MM.1S (cell line): ENCODE data around the gene ZNF439.

Source experiments
- DNase-seq: peaks from one replicate; pipeline ENCODE4 v3.0.0-alpha.2; 2015
- H2AFZ ChIP-seq: fragments of 300-600 bp; sonication (generic); 2 replicates; pipeline ENCODE4 v1.6.0; 2016; ENCODE audit warnings: antibody characterized with exemption, low read length
- H3F3A ChIP-seq: fragments of 300-600 bp; sonication (generic); 2 replicates; pipeline ENCODE4 v1.6.1; 2016; ENCODE audit warnings: mild to moderate bottlenecking, antibody characterized with exemption, low read length, moderate library complexity, mixed read lengths; ENCODE audit not compliant: insufficient read depth
- H3K27ac ChIP-seq: fragments of 300-600 bp; sonication (generic); 2 replicates; pipeline ENCODE4 v1.5.1; 2016; ENCODE audit warnings: mild to moderate bottlenecking, low read length
- H3K27me3 ChIP-seq: fragments of 300-600 bp; sonication (generic); replicated peaks from 2 replicates; pipeline ENCODE4 v1.6.0; 2016; ENCODE audit warnings: low read length; ENCODE audit not compliant: insufficient read depth
- H3K36me3 ChIP-seq: fragments of 300-600 bp; sonication (generic); replicated peaks from 2 replicates; pipeline ENCODE4 v1.6.1; 2016; ENCODE audit warnings: mild to moderate bottlenecking, low read length, mixed read lengths; ENCODE audit not compliant: insufficient read depth
- H3K4me1 ChIP-seq: fragments of 300-600 bp; sonication (generic); 2 replicates; pipeline ENCODE4 v1.6.1; 2016; ENCODE audit warnings: low read length, mixed read lengths
- H3K4me2 ChIP-seq: fragments of 300-600 bp; sonication (generic); 2 replicates; pipeline ENCODE4 v1.6.0; 2016; ENCODE audit warnings: low read depth, low read length
- H3K4me3 ChIP-seq: fragments of 300-600 bp; sonication (generic); 2 replicates; pipeline ENCODE4 v1.5.1; 2016; ENCODE audit warnings: low read length, mixed read lengths
- H3K79me2 ChIP-seq: fragments of 300-600 bp; sonication (generic); 2 replicates; pipeline ENCODE4 v1.6.1; 2016; ENCODE audit warnings: mixed run types, low read length, mixed read lengths
- H3K9ac ChIP-seq: fragments of 300-600 bp; sonication (generic); 2 replicates; pipeline ENCODE4 v1.6.1; 2016; ENCODE audit warnings: low read length, mixed read lengths
- H3K9me2 ChIP-seq: fragments of 300-600 bp; sonication (generic); replicated peaks from 2 replicates; pipeline ENCODE4 v1.6.1; 2016; ENCODE audit warnings: mild to moderate bottlenecking, low read length, mixed read lengths; ENCODE audit not compliant: insufficient read depth
- H3K9me3 ChIP-seq: fragments of 300-600 bp; sonication (generic); replicated peaks from 2 replicates; pipeline ENCODE4 v1.6.1; 2016; ENCODE audit warnings: mild to moderate bottlenecking, low read length, mixed read lengths; ENCODE audit not compliant: insufficient read depth
- H4K20me1 ChIP-seq: fragments of 300-600 bp; sonication (generic); 2 replicates; pipeline ENCODE4 v1.6.1; 2016; ENCODE audit warnings: mild to moderate bottlenecking, low read length, moderate library complexity, mixed read lengths; ENCODE audit not compliant: insufficient read depth
- CTCF ChIP-seq: fragments of 300-600 bp; sonication (generic); IDR thresholded peaks from 2 replicates; pipeline ENCODE4 v1.5.1; 2016; ENCODE audit warnings: antibody characterized with exemption, low read length, mixed read lengths
- EZH2 ChIP-seq: fragments of 300-600 bp; sonication (generic); optimal IDR thresholded peaks from 2 replicates; pipeline ENCODE3; 2017; ENCODE audit warnings: low read depth, mild to moderate bottlenecking, antibody characterized with exemption, low read length, mixed read lengths
- EZH2phosphoT487 ChIP-seq: fragments of 300-600 bp; sonication (generic); IDR thresholded peaks from 2 replicates; pipeline ENCODE4 v1.6.1; 2018; ENCODE audit warnings: antibody characterized with exemption, low read length

Gene ZNF439

GRCh38 chr19:11813703-11814028, 34.9 kb upstream of the ZNF439 start:
- Histone ChIP-seq H3K36me3 (no peaks in the 10 kb centered on the region), H3K9ac (peak overlapping the region; percentile 75; the same call in 1 of the 2 replicates), H3K4me2 (peak overlapping the region; percentile 90), H3F3A (0 out of 2 replicates have a peak, but pooled peaks cover 3% of the 10 kb centered on the region), H2AFZ (peak overlapping the region; percentile 99), H3K4me3 (peak overlapping the region; percentile 98), H3K9me2 (no peaks in the 10 kb centered on the region), H3K27me3 (no peaks in the 10 kb centered on the region), H4K20me1 (no peaks in the 10 kb centered on the region), H3K79me2 (0 out of 2 replicates have a peak, but pooled peaks cover 5% of the 10 kb centered on the region), H3K27ac (no peak overlapping the region), H3K9me3 (no peaks in the 10 kb centered on the region), H3K4me1 (0 out of 2 replicates have a peak, but pooled peaks cover 3% of the 10 kb centered on the region)
- no peak for DNase-seq
- TF ChIP-seq EZH2 (no peak), CTCF (no peak), EZH2phosphoT487 (no peak)

- Histone ChIP-seq H3K9ac (peak within 1 kb of the TSS; percentile 75), H4K20me1 (no peaks in the 10 kb centered on the region), H3K36me3 (no peaks in the 10 kb centered on the region), H3K27me3 (no peaks in the 10 kb centered on the region), H2AFZ (peak within 1 kb of the TSS; percentile 99), H3K79me2 (0 out of 2 replicates have a peak, but pooled peaks cover 5% of the 10 kb centered on the region), H3K4me1 (0 out of 2 replicates have a peak, but pooled peaks cover 3% of the 10 kb centered on the region), H3F3A (0 out of 2 replicates have a peak, but pooled peaks cover 3% of the 10 kb centered on the region), H3K4me3 (peak within 1 kb of the TSS; percentile 98), H3K9me3 (no peaks in the 10 kb centered on the region), H3K9me2 (no peaks in the 10 kb centered on the region), H3K27ac (no peak within 1 kb of the TSS), H3K4me2 (peak within 1 kb of the TSS; percentile 90)
- TF ChIP-seq CTCF (no peak), EZH2phosphoT487 (no peak), EZH2 (no peak)
- DNase-seq: peak; percentile 93
Measured at GRCh38 chr19:11814029-11814699, 34.4 kb upstream of the ZNF439 start, which contains the start of gene ZNF440. Gene ZNF440, plus strand, starts transcription at chr19:11814273. Its CDS starts 175 bp downstream, at chr19:11814448.

- H3K27ac ChIP-seq: no peak overlapping the region
- TF ChIP-seq EZH2 (no peak), EZH2phosphoT487 (no peak), CTCF (no peak)
- peak overlapping the region; percentile 90 for H3K4me2 ChIP-seq
Measured at GRCh38 chr19:11814700-11815035, 33.9 kb upstream of the ZNF439 start.

More at GRCh38 chr19:11814700-11815035, 33.9 kb upstream of the ZNF439 start:
- Histone ChIP-seq H3K9me2 (no peaks in the 10 kb centered on the region), H3K4me1 (0 out of 2 replicates have a peak, but pooled peaks cover 3% of the 10 kb centered on the region), H3K36me3 (no peaks in the 10 kb centered on the region), H3K79me2 (0 out of 2 replicates have a peak, but pooled peaks cover 5% of the 10 kb centered on the region), H2AFZ (peak overlapping the region; percentile 99), H3K27me3 (no peaks in the 10 kb centered on the region), H3K9ac (peak overlapping the region; percentile 75), H4K20me1 (no peaks in the 10 kb centered on the region), H3K4me3 (peak overlapping the region; percentile 98), H3K9me3 (no peaks in the 10 kb centered on the region), H3F3A (0 out of 2 replicates have a peak, but pooled peaks cover 3% of the 10 kb centered on the region)
- no peak for DNase-seq
